Measurements from ENCODE around the gene UBE4A.

DNA sequence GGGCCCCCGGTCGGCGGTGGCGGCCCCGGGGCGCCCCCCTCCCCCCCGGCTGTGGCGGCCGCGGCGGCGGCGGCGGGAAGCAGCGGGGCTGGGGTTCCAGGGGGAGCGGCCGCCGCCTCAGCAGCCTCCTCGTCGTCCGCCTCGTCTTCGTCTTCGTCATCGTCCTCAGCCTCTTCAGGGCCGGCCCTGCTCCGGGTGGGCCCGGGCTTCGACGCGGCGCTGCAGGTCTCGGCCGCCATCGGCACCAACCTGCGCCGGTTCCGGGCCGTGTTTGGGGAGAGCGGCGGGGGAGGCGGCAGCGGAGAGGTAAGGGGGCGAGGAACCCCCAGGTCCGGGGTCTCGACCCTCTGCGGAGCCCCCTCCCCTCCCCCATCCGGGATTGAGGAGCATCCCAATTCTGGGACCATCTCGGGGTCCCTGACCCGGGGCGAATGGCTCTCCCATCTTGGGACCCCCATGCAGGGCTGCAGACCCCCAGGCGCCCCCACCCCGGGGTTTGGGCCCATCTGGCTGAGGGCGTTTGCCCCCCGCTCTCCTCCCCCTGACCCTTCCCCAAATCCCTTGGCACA lies 77.3 kb downstream of the UBE4A start:
- TF ChIP-seq POLR2A (IDR thresholded peaks at IDR 0.05; ENCODE audit: low read depth, low read length) (no peak), EZH2 (IDR thresholded peaks at IDR 0.05; ENCODE audit: borderline replicate concordance, low read depth, low read length, severe bottlenecking) (no peak), MYC (IDR thresholded peaks at IDR 0.05; ENCODE audit: low read depth, low read length) (no peak), JUN (IDR thresholded peaks at IDR 0.05; ENCODE audit: borderline replicate concordance, insufficient read depth, insufficient read length, low read depth) (no peak), POLR2AphosphoS5 (IDR thresholded peaks at IDR 0.05; ENCODE audit: insufficient read depth, low read depth, low read length) (no peak), FOS (IDR thresholded peaks at IDR 0.05; ENCODE audit: borderline replicate concordance, insufficient read depth, low read length) (no peak), GATA2 (IDR thresholded peaks at IDR 0.05; ENCODE audit: insufficient read depth, insufficient read length, low read depth, low read length) (no peak)
- TF ChIP-seq, protein P1, sequence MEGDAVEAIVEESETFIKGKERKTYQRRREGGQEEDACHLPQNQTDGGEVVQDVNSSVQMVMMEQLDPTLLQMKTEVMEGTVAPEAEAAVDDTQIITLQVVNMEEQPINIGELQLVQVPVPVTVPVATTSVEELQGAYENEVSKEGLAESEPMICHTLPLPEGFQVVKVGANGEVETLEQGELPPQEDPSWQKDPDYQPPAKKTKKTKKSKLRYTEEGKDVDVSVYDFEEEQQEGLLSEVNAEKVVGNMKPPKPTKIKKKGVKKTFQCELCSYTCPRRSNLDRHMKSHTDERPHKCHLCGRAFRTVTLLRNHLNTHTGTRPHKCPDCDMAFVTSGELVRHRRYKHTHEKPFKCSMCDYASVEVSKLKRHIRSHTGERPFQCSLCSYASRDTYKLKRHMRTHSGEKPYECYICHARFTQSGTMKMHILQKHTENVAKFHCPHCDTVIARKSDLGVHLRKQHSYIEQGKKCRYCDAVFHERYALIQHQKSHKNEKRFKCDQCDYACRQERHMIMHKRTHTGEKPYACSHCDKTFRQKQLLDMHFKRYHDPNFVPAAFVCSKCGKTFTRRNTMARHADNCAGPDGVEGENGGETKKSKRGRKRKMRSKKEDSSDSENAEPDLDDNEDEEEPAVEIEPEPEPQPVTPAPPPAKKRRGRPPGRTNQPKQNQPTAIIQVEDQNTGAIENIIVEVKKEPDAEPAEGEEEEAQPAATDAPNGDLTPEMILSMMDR (IDR thresholded peaks at IDR 0.05; ENCODE audit: extremely low read depth in 1 of 2, insufficient read depth in 1 of 2, low read depth in 1 of 2, low read length in 2 of 2), result no peak
- TF ChIP-seq, protein P2, sequence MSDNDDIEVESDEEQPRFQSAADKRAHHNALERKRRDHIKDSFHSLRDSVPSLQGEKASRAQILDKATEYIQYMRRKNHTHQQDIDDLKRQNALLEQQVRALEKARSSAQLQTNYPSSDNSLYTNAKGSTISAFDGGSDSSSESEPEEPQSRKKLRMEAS (IDR thresholded peaks at IDR 0.05; ENCODE audit: insufficient read depth, insufficient read length), result no peak

All from endothelial cell of umbilical vein (primary cell).